ENCODE results near the gene EFHD2.

GRCh38 chr1:15418806-15419515 lies 9.3 kb downstream of the EFHD2 start:
- TF ChIP-seq POLR2A (IDR thresholded peaks at IDR 0.05; ENCODE audit: low read length) (no peak), GATA1 (IDR thresholded peaks at IDR 0.05; ENCODE audit: low read depth, low read length) (no peak)

All from erythroblast (primary cell).